PC-3 (cell line): ENCODE measurements around the gene PRDM15. TPM values are rescaled to one million over a fixed set of nuclear protein-coding genes. Genes with fewer than 3 reads are reported as not detected.

ENCODE experiments used
- ATAC-seq: fragments of 200-7000 bp; cut with Tn5 transposase; 2 replicates; pipeline ENCODE4 v1.9.1; 2020; ENCODE audit warnings: mild to moderate bottlenecking, moderate library complexity
- BruUV-seq: library from RNA; stranded (reverse); fragments of 400-500 nt; replicated peaks from 2 replicates; lab custom pipeline; 2021; lab: Mats Ljungman, UMichigan
- CTCF ChIA-PET: fragments of 300-600 bp; sonication (Branson Sonifier 250); formaldehyde crosslinking; loops from one replicate; lab custom pipeline; 2022; ENCODE audit warnings: antibody characterized with exemption; lab: Charles Lee
- POLR2A ChIA-PET: fragments of 300-600 bp; sonication (Branson Sonifier 250); formaldehyde crosslinking; loops from one replicate; lab custom pipeline; 2022; ENCODE audit warnings: antibody characterized with exemption; ENCODE audit not compliant: unreplicated experiment; lab: Charles Lee
- DNase-seq: peaks from one replicate; pipeline ENCODE4 v3.0.0-alpha.2; 2015
- H2AFZ ChIP-seq: fragments of 300-600 bp; sonication (generic); 2 replicates; pipeline ENCODE4 v1.6.0; 2016; ENCODE audit warnings: antibody characterized with exemption, low read length
- H3F3A ChIP-seq: fragments of 300-600 bp; sonication (generic); one replicate; pipeline ENCODE4 v1.6.0; 2017; ENCODE audit warnings: antibody characterized with exemption, low read length, control low read depth, mild to moderate bottlenecking; ENCODE audit not compliant: unreplicated experiment
- H3K27ac ChIP-seq: fragments of 300-600 bp; sonication (generic); 2 replicates; pipeline ENCODE4 v1.5.1; 2016; ENCODE audit warnings: mild to moderate bottlenecking, low read length
- H3K27me3 ChIP-seq: fragments of 300-600 bp; sonication (generic); 2 replicates; pipeline ENCODE4 v1.6.1; 2016; ENCODE audit warnings: low read length, mixed read lengths
- H3K36me3 ChIP-seq: fragments of 300-600 bp; sonication (generic); 2 replicates; pipeline ENCODE4 v1.6.1; 2016; ENCODE audit warnings: low read depth, mixed run types, low read length, mixed read lengths
- H3K4me1 ChIP-seq: fragments of 300-600 bp; sonication (generic); 2 replicates; pipeline ENCODE4 v1.5.1; 2016; ENCODE audit warnings: low read length; ENCODE audit not compliant: insufficient read depth
- H3K4me2 ChIP-seq: fragments of 300-600 bp; sonication (generic); 2 replicates; pipeline ENCODE4 v1.6.0; 2016; ENCODE audit warnings: low read length
- H3K4me3 ChIP-seq: fragments of 300-600 bp; sonication (generic); 2 replicates; pipeline ENCODE4 v1.5.1; 2016; ENCODE audit warnings: mild to moderate bottlenecking, low read length, mixed read lengths
- H3K79me2 ChIP-seq: fragments of 300-600 bp; sonication (generic); 2 replicates; pipeline ENCODE4 v1.6.1; 2017; ENCODE audit warnings: low read length, mixed read lengths
- H3K9ac ChIP-seq: fragments of 300-600 bp; sonication (generic); 2 replicates; pipeline ENCODE4 v1.6.0; 2016; ENCODE audit warnings: mild to moderate bottlenecking, low read length
- H3K9me2 ChIP-seq: fragments of 300-600 bp; sonication (generic); replicated peaks from 2 replicates; pipeline ENCODE4 v1.6.1; 2016; ENCODE audit warnings: mixed run types, low read length, mixed read lengths
- H3K9me3 ChIP-seq: fragments of 300-600 bp; sonication (generic); 2 replicates; pipeline ENCODE4 v1.6.1; 2016; ENCODE audit warnings: low read length, mixed read lengths
- H4K20me1 ChIP-seq: fragments of 300-600 bp; sonication (generic); 2 replicates; pipeline ENCODE4 v1.6.1; 2016; ENCODE audit warnings: low read length, mixed read lengths
- EZH2 ChIP-seq: fragments of 300-600 bp; sonication (generic); IDR thresholded peaks from one replicate; pipeline ENCODE4 v1.6.1; 2017; ENCODE audit warnings: antibody characterized with exemption, mild to moderate bottlenecking, low read length; ENCODE audit not compliant: unreplicated experiment
- EZH2phosphoT487 ChIP-seq: fragments of 300-600 bp; sonication (generic); IDR thresholded peaks from 2 replicates; pipeline ENCODE4 v1.6.1; 2018; ENCODE audit warnings: mild to moderate bottlenecking, antibody characterized with exemption, low read length, borderline replicate concordance
- intact Hi-C: fragments of 100-400 bp; cut with micrococcal nuclease; formaldehyde crosslinking; loops from 2 replicates; pipeline ENCODE4 v1.9.0; 2023
- total RNA-seq: library from RNA; depleted of rRNA; stranded (reverse); fragments of >200 nt; gene quantifications from 2 replicates; pipeline ENCODE4 v1.2.3, GENCODE V29; 2014
- TF ChIP-seq, protein P1 (sequence below): fragments of 300-600 bp; sonication (generic); conservative IDR thresholded peaks from 2 replicates; pipeline ENCODE4 v1.5.1; 2017; ENCODE audit warnings: antibody characterized with exemption, low read depth, mild to moderate bottlenecking, low read length

The PRDM15 gene
- total RNA-seq, 1 experiment from 2014 or later = 13.4 TPM

GRCh38 chr21:41903559-41904351 is 24.6 kb upstream of the PRDM15 start:
- no TSS peak for BruUV-seq
- ATAC-seq = no peak
- no peaks in the 10 kb centered on the region for H4K20me1 ChIP-seq
- H3K79me2 ChIP-seq = no peaks in the 10 kb centered on the region
- H3K4me3 ChIP-seq = no peak overlapping the region
- no peaks in the 10 kb centered on the region for H3F3A ChIP-seq
- no peak for DNase-seq
- H3K9me3 ChIP-seq = no peaks in the 10 kb centered on the region
- H3K27ac ChIP-seq = no peak overlapping the region
- H2AFZ ChIP-seq = no peak overlapping the region
- H3K9ac ChIP-seq = no peak overlapping the region
- TF ChIP-seq, protein P1, sequence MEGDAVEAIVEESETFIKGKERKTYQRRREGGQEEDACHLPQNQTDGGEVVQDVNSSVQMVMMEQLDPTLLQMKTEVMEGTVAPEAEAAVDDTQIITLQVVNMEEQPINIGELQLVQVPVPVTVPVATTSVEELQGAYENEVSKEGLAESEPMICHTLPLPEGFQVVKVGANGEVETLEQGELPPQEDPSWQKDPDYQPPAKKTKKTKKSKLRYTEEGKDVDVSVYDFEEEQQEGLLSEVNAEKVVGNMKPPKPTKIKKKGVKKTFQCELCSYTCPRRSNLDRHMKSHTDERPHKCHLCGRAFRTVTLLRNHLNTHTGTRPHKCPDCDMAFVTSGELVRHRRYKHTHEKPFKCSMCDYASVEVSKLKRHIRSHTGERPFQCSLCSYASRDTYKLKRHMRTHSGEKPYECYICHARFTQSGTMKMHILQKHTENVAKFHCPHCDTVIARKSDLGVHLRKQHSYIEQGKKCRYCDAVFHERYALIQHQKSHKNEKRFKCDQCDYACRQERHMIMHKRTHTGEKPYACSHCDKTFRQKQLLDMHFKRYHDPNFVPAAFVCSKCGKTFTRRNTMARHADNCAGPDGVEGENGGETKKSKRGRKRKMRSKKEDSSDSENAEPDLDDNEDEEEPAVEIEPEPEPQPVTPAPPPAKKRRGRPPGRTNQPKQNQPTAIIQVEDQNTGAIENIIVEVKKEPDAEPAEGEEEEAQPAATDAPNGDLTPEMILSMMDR = no peak
- no peak for TF ChIP-seq EZH2
- TF ChIP-seq EZH2phosphoT487 = no peak
- no peaks in the 10 kb centered on the region for H3K9me2 ChIP-seq
- no peaks in the 10 kb centered on the region for H3K4me1 ChIP-seq
- ChIA-PET CTCF (no interaction called here), POLR2A (no interaction called here)
- no peak overlapping the region for H3K4me2 ChIP-seq
- no peaks in the 10 kb centered on the region for H3K27me3 ChIP-seq
- intact Hi-C loops = no loop called here
- peaks cover 43% of the 10 kb centered on the region for H3K36me3 ChIP-seq

GRCh38 chr21:41902946-41903345 is 23.8 kb upstream of the PRDM15 start:
- TF ChIP-seq, protein P1 = no peak
- TF ChIP-seq EZH2phosphoT487 (no peak), EZH2 (no peak)
- POLR2A ChIA-PET = no interaction called here
- Histone ChIP-seq H3K79me2 (no peaks in the 10 kb centered on the region), H3K4me1 (no peaks in the 10 kb centered on the region), H3K4me3 (no peak overlapping the region), H3K36me3 (peaks cover 39% of the 10 kb centered on the region), H3K9me2 (no peaks in the 10 kb centered on the region), H3F3A (no peaks in the 10 kb centered on the region), H3K9me3 (no peaks in the 10 kb centered on the region), H4K20me1 (no peaks in the 10 kb centered on the region), H3K27me3 (no peaks in the 10 kb centered on the region), H3K4me2 (no peak overlapping the region), H2AFZ (no peak overlapping the region), H3K27ac (no peak overlapping the region), H3K9ac (no peak overlapping the region)
- ATAC-seq (no peak), DNase-seq (no peak)
- CTCF ChIA-PET = no interaction called here
- no TSS peak for BruUV-seq
- intact Hi-C loops = no loop called here

DNA sequence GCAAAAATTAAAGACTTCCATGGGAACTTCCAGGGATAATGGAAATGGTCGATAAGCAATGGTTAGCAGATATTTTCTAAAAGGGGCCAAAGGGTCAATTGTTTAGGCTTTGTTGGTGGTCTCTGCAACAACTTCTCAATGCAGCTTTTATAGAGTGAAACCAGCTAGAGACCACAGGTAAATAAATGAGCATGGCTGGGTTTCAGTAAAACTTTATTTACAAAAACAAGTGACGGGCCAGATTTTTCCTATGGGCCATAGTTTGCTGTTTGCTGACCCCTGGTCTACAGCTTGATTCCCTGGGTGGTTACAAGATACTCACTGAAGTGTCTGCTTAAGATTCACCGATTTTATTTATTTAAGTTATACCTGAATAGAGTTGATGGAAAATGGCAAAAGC is 22.6 kb upstream of the PRDM15 start:
- ChIA-PET CTCF (no interaction called here), POLR2A (no interaction called here)
- Histone ChIP-seq H3K4me1 (no peaks in the 10 kb centered on the region), H4K20me1 (no peaks in the 10 kb centered on the region), H3K4me2 (no peak overlapping the region), H3K79me2 (no peaks in the 10 kb centered on the region), H3K36me3 (peaks cover 29% of the 10 kb centered on the region), H3K4me3 (no peak overlapping the region), H3K9me3 (no peaks in the 10 kb centered on the region), H3K27me3 (no peaks in the 10 kb centered on the region), H3K27ac (no peak overlapping the region), H2AFZ (no peak overlapping the region), H3K9me2 (no peaks in the 10 kb centered on the region), H3F3A (no peaks in the 10 kb centered on the region), H3K9ac (no peak overlapping the region)
- no TSS peak for BruUV-seq
- intact Hi-C loops = no loop called here
- DNase-seq (no peak), ATAC-seq (no peak)
- TF ChIP-seq EZH2 (no peak), EZH2phosphoT487 (no peak)
- TF ChIP-seq, protein P1 = no peak
